Dermis microvascular lymphatic vessel endothelial cell (primary cell): ENCODE results near the gene C1orf226. TPM values are rescaled to one million over a fixed set of nuclear protein-coding genes. Genes with fewer than 3 reads are reported as not detected.

Source experiments
- DNase-seq, 2 donors: peaks; one replicate each; pipeline versions ENCODE4 v3.0.0 to v3.0.0-alpha.2; 2010; ENCODE audit warnings: low read depth in 2 of 2
- total RNA-seq: library from RNA; depleted of rRNA; stranded (reverse); fragments of >200 nt; gene quantifications from 2 replicates; pipeline ENCODE4 v1.2.1, GENCODE V29; 2014

Gene C1orf226
- total RNA-seq, 1 donor from 2014 or later: under 0.01 TPM

DNA sequence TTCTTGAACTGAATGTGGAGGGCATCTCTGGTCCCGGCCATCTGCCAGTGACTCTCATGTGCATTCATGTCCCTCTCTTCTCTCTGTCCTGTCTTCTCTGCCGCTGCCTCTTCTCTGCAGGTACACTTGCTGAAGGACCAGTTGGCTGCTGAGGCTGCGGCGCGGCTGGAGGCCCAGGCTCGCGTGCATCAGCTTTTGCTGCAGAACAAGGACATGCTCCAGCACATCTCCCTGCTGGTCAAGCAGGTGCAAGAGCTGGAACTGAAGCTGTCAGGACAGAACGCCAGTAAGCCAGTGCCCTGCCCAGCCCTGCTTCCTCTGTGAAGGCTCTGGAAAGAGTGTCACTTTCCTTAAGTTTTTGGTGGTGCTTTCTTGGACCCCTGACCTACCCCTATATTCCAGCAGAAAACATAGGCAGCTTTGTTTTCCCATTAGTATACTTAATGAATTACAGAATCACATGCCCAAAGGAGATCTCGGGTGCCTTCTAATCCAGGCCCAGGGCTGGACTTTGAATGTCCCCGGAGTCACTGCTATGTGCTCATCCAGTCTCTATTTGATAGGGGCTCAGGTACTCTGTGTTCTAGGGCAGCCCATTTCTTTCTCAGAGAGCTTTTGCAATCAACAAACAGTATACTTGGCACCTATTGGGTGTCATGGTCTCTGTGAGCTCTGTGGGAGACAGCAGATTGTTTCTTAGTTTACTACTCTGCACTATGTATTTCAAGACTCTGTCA, 16.1 kb upstream of the C1orf226 start:
- DNase-seq: no peak

DNA sequence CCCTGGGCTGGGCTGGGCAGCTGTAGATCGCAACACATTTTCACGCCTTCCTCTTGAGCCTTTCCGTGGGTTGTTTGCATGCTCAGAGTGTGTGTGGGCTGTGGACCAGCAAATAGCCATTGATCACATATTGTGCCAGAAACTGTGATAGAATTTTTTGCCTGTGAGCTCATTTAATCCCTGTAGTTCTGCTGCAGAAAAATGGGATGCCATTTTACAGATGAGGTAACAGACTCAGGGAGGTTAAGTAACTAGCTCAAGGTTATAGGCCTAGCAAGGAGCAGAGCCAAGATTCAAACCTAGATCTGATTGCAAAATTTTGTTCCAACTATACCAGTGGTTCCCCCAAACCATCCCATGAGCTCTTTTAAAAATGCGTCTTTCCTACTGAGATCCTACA, 15.4 kb upstream of the C1orf226 start:
- DNase-seq: no peak

DNA sequence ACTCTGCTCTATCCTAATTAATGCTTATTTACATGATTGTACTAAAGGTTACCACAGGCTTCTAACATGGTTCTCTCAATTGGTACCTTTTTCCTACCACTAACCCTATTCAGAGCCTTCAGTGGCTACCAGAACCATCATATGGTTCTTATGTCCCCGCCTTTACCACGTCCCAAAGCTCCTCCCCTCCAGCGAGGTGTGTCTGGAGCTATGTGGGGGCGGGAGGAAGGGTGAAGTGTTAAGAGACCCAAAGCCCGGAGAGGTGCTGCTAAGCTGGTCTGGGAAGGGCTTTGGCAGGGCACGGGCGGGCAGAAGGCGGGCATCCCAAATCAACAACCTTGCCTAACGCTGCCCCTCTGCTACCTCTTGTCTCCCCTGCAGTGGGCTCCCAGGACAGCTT, 14.9 kb upstream of the C1orf226 start:
- no peak for DNase-seq

DNA sequence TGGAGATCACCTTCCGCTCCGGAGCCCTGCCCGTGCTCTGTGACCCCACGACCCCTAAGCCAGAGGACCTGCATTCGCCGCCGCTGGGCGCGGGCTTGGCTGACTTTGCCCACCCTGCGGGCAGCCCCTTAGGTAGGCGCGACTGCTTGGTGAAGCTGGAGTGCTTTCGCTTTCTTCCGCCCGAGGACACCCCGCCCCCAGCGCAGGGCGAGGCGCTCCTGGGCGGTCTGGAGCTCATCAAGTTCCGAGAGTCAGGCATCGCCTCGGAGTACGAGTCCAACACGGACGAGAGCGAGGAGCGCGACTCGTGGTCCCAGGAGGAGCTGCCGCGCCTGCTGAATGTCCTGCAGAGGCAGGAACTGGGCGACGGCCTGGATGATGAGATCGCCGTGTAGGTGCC, 14.5 kb upstream of the C1orf226 start:
- DNase-seq: no peak

DNA sequence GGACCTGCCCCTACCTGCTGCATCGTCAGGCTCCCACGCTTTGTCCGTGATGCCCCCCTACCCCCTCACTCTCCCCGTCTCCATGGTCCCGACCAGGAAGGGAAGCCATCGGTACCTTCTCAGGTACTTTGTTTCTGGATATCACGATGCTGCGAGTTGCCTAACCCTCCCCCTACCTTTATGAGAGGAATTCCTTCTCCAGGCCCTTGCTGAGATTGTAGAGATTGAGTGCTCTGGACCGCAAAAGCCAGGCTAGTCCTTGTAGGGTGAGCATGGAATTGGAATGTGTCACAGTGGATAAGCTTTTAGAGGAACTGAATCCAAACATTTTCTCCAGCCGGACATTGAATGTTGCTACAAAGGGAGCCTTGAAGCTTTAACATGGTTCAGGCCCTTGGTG, 13.8 kb upstream of the C1orf226 start:
- DNase-seq: no peak

DNA sequence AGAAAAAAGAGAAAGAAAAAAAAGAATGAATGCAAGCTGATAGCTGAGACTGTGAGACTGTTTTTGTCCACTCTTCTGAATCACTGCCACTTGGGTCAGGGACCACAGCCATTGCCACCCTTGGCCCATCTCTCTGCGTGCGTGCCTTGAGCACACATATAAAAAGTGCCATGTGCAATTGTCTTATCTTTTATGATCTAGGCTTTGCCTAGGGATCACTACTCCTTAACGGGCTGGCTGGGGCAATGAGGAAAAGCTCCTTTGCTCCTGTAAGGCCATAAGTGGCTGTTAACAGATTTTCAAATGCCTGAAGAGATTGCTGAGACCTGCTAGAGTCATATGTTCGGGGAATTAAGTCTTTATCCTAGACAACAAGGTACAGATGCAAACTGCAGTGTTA, 13.1 kb upstream of the C1orf226 start:
- DNase-seq: no peak

DNA sequence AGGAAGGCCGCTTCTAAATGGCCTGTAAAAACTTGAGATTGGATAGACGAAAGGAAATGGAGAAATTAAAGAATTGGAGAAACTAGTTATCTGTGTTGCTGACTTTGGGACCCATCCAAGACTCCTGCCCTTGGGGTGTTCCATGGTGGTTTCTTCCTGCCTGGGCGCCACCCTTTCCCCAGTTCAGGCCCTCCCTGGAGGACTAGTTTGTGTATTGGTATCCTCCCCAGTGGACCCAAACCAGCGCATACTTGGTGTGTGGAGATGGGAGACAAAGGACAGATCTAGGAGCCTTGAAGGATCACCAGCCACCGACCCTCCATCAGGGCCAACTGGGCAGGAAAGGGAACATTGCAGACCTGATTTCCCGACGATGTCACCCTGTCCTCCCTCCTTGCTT, 12.0 kb upstream of the C1orf226 start:
- DNase-seq: no peak

DNA sequence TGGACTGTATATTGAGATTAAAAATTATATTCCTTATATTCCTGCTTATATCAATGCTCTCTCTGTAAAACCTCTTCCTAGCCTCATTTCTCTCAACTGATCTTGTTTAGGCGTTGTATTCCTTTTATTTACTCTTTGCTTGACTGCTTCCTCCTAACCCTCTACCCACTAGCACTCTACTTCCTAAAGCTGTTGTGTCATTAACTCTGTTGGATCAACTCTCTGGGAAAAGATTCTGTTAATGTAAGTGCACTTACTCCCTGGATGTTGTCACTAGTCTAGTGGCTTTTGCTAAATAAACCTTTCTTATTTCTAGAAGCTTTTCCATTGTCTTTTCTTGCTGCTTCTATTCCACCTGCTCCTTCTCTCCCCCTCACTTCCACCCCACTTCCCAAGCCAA, 11.4 kb upstream of the C1orf226 start:
- no peak for DNase-seq

DNA sequence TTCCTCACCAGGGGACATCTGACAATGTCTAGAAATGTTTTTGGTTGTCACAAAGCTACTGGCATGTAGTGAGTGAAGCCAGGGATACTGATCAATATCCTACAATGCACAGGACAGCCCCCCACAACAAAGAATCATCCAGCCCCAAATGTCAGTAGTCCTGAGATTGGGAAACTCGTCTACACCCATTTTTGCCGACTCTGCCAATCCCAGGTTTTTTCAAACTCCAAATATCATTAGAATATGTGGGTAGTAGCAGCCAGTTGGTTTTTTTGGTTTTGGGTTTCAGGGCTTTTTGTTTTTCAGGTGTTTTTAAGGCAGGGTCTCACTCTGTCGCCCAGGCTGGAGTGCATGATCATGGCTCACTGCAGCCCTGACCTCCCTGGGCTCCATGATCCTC, 10.8 kb upstream of the C1orf226 start:
- no peak for DNase-seq

DNA sequence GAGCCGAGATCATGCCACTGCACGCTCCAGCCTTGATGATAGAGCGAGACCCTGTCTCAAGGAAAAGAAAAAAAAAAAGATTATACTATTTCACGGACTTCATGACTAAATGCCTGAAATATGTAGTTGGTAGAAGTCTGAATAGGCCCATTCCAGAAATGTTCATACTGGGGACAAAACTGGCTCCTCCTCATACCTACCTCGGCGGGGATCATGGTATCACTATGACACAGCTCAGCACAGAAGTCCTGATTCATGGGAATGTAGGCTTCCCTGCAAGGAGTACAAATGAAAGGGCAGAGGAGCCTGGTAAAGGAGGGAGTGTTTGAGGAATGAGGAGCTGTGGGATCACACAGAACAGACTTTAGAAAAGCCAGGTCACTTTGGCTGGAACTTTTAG, 9.9 kb upstream of the C1orf226 start:
- DNase-seq: no peak

DNA sequence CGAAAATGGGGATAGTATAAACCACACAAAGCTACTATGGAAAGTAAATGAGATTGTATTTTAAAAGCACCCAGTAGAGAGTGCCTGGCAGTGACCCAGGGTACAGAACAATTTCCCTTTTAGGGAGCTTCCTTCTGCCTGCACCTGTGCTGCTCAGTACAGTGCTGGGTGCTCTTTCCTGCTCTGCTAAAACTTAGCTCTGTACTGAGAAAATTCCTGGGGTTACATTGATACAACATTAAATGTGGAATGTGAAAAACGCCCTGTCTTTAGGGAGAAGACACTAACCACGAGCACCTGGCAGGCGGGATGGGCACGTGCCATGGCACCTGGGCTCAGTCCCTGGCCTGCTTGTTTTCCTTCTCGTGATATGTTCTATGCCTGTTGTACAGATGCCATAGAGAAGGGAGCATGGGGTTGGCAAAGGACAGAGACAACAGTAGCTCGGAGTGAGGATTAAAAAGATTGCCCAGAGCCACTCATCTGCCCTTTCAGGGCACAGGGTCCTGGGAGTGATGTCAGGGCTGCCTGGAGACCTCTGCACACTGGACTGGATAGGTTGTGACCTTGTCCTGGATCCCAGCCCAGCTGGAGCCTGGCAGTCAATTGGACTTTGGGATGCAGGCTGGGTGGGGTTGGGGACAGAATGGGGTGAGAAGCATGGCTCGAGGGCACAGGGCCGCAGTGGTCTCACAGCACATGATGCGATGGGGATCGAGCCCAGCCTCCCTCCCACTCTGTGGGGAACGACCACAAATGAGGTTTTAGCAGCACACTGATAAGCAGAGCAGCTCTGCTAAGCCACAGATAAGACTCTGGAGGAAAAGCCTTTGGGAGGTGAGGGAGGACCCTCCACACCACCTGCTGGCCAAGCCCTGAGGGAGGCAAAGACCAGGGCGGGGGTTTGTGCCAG, 9.1 kb upstream of the C1orf226 start:
- DNase-seq: no peak

DNA sequence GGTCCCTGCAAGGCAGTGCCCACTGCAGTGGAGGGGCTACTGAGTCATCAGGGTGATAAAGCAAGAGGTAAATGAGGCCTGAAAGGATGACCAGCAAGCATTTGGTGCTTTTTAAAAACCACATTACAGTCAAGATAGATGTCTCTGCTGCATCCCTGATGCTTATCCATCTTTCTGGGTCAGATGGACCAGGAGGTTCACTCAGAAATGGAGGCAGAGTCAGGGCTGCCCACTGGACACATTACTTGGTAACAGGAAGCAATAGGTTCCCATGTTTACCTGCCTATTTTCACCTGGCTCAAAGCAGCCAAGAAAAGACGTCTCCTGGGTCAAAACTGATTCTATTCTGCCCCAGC, 8.5 kb upstream of the C1orf226 start:
- no peak for DNase-seq

DNA sequence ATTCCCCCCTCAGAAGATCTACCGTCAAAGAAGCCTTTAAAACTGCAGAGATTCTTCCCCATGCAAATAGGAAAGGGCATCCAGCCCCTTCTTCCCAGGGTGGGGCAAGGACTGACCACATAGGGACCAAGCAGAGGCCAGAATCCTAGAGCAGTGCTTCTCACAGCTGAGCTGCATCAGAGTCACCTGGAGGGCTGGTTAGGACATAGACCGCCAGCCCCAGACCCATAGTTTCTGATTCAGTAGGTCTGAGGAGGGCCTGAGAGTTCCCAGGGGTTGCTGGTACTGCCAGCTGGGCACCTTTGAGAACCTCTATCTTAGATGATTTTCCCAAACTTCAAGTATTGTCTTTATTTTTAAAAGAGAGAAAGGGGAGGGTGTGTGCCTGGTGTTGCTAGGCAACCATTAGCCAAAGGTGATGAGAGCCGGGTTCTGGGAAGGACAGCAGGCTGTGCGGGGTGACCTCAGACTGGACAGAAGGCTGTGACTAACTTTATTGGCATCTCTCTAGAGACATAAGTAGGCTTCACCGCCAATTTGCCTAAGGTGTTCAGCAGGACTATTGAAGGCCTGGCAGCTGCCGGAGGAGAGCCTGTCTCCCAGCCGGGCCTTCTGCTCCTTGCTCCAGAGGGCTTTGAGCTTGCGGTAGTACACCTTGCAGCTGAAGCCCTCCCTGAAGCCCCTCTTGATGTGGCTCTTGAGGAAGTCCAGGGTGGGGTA, 7.8 kb upstream of the C1orf226 start:
- peak in 1 of 2 donors; percentile 34 for DNase-seq

DNA sequence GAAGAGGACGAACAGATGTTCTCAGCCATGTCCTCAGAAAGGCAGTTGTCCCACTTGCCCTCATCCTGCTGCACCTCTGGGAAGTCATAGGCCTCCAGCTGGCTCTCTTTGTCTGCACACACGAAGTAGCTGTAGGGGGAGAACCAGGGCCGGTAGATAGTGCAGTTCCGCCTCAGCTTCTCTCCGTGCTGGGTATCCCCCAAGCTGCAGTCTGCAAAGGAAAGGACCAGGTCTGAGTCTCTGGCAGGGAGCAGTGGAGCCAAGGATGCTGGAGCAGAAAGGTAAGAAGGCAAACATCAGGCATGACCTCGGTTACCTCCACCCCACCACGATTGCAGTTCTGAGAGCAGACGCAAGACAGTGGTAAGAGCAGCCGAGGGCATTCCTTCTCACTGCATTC, 7.1 kb upstream of the C1orf226 start:
- no peak for DNase-seq

DNA sequence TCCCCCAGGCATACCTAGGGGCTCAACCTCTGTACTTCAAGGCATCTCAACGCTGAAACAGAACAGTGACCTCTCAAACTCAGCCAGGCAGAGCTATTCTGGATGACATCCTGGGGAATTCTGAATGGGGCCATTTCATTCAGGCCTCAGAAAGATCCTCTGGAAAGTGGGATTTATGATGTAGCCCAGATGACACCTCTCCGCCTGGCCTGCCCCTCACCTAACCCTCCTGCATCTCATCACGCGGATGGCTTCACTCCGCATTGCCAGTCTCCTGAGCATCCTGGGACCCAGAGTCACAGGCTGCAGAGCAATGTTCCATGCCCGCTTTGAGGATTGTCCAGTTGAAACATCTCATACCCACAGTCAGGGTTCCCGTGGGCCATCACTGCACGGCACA, 6.1 kb upstream of the C1orf226 start:
- no peak for DNase-seq

DNA sequence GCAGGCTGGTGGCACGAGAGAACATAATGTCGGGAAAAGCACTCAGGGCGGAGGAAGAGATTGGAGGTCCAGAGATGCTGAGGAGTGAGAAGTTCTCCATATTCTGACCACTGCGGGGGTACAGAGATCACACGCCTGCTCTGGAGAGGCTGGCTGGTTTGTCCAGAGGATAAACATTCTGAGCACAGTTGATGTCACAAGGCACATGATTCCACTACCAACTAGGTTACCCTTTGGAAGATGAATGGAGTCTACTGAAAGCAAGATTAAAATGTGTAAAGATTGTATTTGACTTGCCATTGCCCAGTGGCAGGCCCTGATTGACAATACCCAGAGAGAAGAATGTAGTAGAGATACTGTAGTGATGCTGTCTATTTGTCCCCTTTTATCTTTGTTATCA, 4.8 kb upstream of the C1orf226 start, which contains the start of gene SPATA46:
Gene SPATA46 (minus strand): TSS at position 164 of the 400 bp plus-strand sequence. CDS start 64 bp downstream, at position 100.
- no peak for DNase-seq

DNA sequence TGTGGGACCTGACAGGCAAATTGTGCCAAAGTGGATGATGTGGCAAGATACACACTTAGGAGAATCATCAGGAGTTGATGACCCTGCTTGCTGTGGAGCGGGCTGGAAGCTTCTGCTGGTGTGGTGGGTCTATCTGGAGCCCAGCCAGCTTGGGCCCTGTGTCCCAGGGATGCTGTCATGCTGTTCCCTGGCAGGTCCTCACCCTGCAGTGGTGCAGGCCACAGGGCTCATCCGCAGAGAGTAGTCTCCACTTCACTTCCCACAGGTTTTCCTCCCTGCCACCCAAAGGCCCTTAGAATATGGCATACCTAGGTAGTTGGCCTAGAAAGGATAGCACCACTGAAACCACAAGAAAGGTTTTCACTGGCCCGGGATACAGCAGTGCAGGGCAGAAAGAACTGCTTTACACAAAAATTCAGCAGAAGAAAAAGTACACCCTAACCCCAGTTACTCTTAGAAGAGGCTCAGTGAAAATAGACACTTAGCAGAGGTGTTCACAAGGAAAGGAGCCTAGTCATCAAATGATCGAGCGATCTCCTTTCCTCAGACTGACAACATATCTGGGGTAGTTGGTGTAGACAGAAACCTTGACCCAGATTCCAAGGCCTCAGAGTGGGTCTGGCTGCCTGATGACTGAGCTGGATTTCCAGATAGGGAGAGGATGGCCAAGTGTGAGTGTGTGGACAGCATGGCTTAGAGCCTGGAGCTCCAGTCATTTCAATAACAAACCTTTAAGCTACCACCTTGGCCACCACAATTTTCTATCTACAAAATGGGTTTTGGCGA, 1.3 kb upstream of the C1orf226 start:
- no peak for DNase-seq

DNA sequence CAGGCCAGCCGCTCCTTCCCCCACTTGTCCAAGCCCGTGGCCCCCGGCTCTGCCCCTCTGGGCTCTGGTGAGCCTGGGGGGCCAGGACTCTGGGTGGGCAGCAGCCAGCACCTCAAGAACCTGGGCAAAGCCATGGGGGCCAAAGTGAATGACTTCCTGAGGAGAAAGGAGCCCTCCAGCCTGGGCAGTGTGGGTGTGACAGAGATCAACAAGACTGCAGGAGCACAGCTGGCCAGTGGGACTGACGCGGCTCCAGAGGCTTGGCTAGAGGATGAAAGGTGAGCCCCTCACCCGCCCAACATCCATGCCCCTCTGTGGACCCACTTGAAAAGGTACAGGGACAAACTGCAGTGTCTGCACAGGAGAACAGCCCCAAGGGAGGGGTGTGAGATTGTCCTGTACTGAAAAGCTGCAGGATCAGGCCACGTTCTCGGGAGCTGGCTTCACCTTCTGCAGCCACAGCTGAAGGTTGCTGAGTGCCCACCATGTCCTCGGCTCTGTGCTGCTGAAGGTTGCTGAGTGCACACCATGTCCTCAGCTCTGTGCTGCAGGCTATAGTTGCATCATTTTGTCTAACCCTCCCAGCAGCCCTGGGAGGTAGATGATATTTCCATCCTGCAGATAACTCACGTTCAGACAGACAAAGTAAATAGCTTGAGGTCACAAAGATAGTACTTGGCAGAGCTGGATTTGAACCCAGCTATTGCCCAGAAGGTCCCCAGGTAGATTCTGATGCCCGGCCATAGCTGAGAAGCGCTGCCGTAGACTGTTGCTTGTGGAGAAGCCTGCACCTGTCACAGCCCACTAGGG, 618 bp downstream of the C1orf226 start:
- DNase-seq: no peak

DNA sequence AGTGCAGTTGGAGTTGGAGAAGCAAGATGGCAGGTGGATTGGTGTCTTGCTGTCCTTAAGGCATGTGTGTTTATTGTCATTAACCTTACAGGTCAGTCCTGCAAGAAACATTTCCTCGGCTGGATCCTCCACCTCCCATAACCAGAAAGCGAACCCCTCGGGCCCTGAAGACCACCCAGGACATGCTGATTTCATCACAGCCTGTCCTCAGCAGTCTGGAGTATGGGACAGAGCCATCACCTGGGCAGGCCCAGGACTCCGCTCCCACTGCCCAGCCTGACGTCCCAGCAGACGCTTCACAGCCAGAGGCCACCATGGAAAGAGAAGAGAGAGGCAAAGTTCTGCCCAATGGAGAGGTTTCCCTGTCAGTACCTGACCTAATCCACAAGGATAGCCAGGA, 1.6 kb downstream of the C1orf226 start:
- DNase-seq: no peak

DNA sequence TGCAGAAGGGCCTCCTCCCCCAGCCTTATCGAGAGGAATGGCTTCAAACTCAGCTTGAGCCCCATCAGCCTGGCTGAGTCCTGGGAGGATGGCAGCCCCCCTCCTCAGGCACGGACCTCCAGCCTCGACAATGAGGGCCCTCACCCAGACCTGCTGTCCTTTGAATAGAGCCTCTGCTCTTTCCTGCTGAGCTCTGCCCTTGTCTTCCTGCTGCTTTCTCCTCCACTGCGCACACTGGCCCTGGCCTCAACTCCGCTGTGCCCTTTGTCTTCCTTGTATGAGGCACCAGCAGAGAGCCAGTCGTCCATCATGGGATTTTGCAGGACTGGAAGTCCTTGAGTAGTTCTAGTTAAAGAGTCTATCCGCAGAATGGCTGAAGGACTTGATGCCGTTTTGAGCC, 2.0 kb downstream of the C1orf226 start:
- no peak for DNase-seq

DNA sequence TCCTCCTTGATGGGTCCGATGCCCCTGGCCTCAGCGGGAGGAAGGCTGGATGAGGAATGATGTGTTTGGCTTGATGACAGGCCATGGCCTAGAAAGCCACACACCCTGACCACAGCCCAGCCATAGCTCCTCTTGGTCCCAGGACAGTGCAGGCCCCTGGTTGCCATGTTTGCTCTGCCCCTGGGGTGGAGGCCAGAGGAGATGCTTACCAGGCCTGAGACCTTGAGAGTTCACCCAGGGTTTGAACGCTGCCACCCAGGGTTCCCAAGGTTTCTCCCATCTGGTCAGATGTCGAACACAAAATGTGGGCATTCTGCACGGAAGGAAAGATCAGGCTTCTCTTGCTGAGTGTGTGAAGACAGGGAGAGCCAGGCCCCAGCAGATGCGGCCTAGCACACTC, 2.6 kb downstream of the C1orf226 start:
- DNase-seq: no peak
